CD4-positive, alpha-beta T cell (primary cell): ENCODE measurements around the gene SLC35D2. TPM values are rescaled to one million over a fixed set of nuclear protein-coding genes. Genes with fewer than 3 reads are reported as not detected.
A peak's percentile ranks its signal among the peaks of the same experiment; 100 is the strongest.

Experiments used
- ATAC-seq: fragments of 200-7000 bp; cut with Tn5 transposase; one replicate; pipeline ENCODE4 v1.10.0; 2022; ENCODE audit warnings: mild to moderate bottlenecking; ENCODE audit not compliant: poor library complexity
- CTCF ChIA-PET: fragments of 350-600 bp; sonication (Branson Sonifier 250); formaldehyde crosslinking; loops from one replicate; lab custom pipeline; 2021; ENCODE audit warnings: antibody characterized with exemption, inconsistent platforms; lab: Charles Lee
- POLR2A ChIA-PET: fragments of 350-600 bp; sonication (Branson Sonifier 250); formaldehyde crosslinking; loops from one replicate; lab custom pipeline; 2021; ENCODE audit warnings: antibody characterized with exemption, inconsistent platforms; lab: Charles Lee
- DNase-seq, 14 experiments: peaks; one replicate each; pipeline ENCODE4 v3.0.0-alpha.2; 2013 to 2020; ENCODE audit warnings: mixed read lengths in 2 of 14
- H3K27ac ChIP-seq, 2 donors: one replicate each; pipeline versions ENCODE4 v1.5.1 to v1.7.0; 2013; ENCODE audit warnings: low read length in 2 of 2, low read depth in 1 of 2, mild to moderate bottlenecking in 1 of 2
- H3K27me3 ChIP-seq, 2 experiments: 1 replicate in 1 of 2; 2 replicates in 1 of 2; pipeline versions ENCODE4 v1.6.1 to v1.7.0; 2013; ENCODE audit warnings: low read length in 2 of 2, control low read depth in 1 of 2, mild to moderate bottlenecking in 1 of 2, moderate library complexity in 1 of 2; ENCODE audit not compliant: insufficient read depth in 2 of 2, control insufficient read depth in 1 of 2
- H3K36me3 ChIP-seq: one replicate; pipeline ENCODE4 v1.6.1; 2013; ENCODE audit warnings: low read length, control low read depth; ENCODE audit not compliant: insufficient read depth
- H3K4me1 ChIP-seq: one replicate; pipeline ENCODE4 v1.6.1; 2013; ENCODE audit warnings: low read length, control low read depth; ENCODE audit not compliant: insufficient read depth
- H3K4me3 ChIP-seq: one replicate; pipeline ENCODE4 v1.5.1; 2013; ENCODE audit warnings: mild to moderate bottlenecking, low read length, moderate library complexity
- H3K9me3 ChIP-seq, 2 experiments: 1 replicate in 1 of 2; 2 replicates in 1 of 2; pipeline versions ENCODE4 v1.6.1 to v1.7.0; 2013; ENCODE audit warnings: low read length in 2 of 2, mild to moderate bottlenecking in 2 of 2, control low read depth in 1 of 2, moderate library complexity in 1 of 2; ENCODE audit not compliant: control insufficient read depth in 1 of 2, insufficient read depth in 1 of 2
- H3K27ac Mint-ChIP-seq: one replicate; pipeline ENCODE4 v1.8.0; 2020; ENCODE audit warnings: mixed read lengths
- H3K27me3 Mint-ChIP-seq: one replicate; pipeline ENCODE4 v1.8.0; 2021; ENCODE audit warnings: mixed read lengths
- H3K36me3 Mint-ChIP-seq: one replicate; pipeline ENCODE4 v1.8.0; 2021; ENCODE audit warnings: low read depth, mixed read lengths
- H3K4me1 Mint-ChIP-seq: one replicate; pipeline ENCODE4 v1.8.0; 2021; ENCODE audit warnings: low read depth, mixed read lengths
- H3K4me3 Mint-ChIP-seq: one replicate; pipeline ENCODE4 v1.8.0; 2020; ENCODE audit warnings: mild to moderate bottlenecking, mixed read lengths
- H3K9me3 Mint-ChIP-seq: one replicate; pipeline ENCODE4 v1.8.0; 2020; ENCODE audit warnings: mixed read lengths
- CTCF ChIP-seq: fragments of 200-600 bp; IDR thresholded peaks from one replicate; pipeline ENCODE4 v1.8.0; 2022; ENCODE audit warnings: antibody characterized with exemption, mild to moderate bottlenecking
- intact Hi-C, 2 experiments: fragments of 100-400 bp; cut with DNase I in 1 of 2; cut with micrococcal nuclease in 1 of 2; formaldehyde crosslinking; loops; one replicate each; pipeline versions ENCODE4 v1.15.1 to v1.9.0; 2023 to 2025; cut with DNase I, micrococcal nuclease
- polyA plus RNA-seq, 2 donors: library from polyadenylated mRNA; unstranded; fragments of 120-200 nt; gene quantifications; one replicate each; pipeline ENCODE4 v1.2.1, GENCODE V29; 2013
- total RNA-seq, 174 experiments: library from RNA in 2 of 174; stranded (reverse) in 2 of 174; gene quantifications; one replicate each; pipeline ENCODE4 v1.2.3 and lab custom pipeline; 2021 to 2026

SLC35D2 gene
- total RNA-seq (10 to 100 TPM; 13.2 to 14.7 TPM), total RNA-seq (lab: John Stamatoyannopoulos, UW) (0.16 to 9.3 (median 3.9) reads per million in 172 experiments)
- 26.4 TPM for polyA plus RNA-seq (2013, experiment 1 of 2)
- polyA plus RNA-seq (2013, experiment 2 of 2): 25.1 TPM

GRCh38 chr9:96383165-96383942 is at the start of gene SLC35D2:
TSS of gene SLC35D2 (minus strand) at chr9:96383711. CDS start at chr9:96383634, 77 bp downstream.
- POLR2A ChIA-PET: interaction anchor here (1.0 to 1.7 kb wide), 5 partner anchors 15 to 68 kb away, joined by 3 to 7 read pairs (median 5); partner anchors contain the start of gene ZNF367
- Histone ChIP-seq H3K27ac (no peak within 1 kb of the TSS), H3K27me3 (no peaks in the 10 kb centered on the region), H3K9me3 (no peaks in the 10 kb centered on the region), H3K4me3 (peak within 1 kb of the TSS; percentile 54), H3K4me1 (peaks cover 28% of the 10 kb centered on the region), H3K36me3 (peaks cover 4% of the 10 kb centered on the region)
- H3K27me3 Mint-ChIP-seq: no peaks in the 10 kb centered on the region
- no peak for TF ChIP-seq CTCF
- H3K27ac Mint-ChIP-seq: peak within 1 kb of the TSS; percentile 84
- CTCF ChIA-PET: interaction anchor here (0.7 to 1.7 kb wide), 2 partner anchors 10 to 66 kb away, joined by 3 to 4 read pairs; partner anchors contain the start of gene HABP4
- intact Hi-C loops: loop anchor here (5.0 kb wide), 2 partner anchors 34 to 69 kb away; partner anchors contain the start of genes ZNF367 (in 2 of the 2) and HABP4 (in 1 of the 2)
- DNase-seq (peak in 6 of 14 experiments; percentile 4 to 45 (median 21)), ATAC-seq (peak; percentile 48)
- peaks cover 5% of the 10 kb centered on the region for H3K36me3 Mint-ChIP-seq
- H3K4me1 Mint-ChIP-seq: peaks cover 27% of the 10 kb centered on the region
- H3K4me3 Mint-ChIP-seq: peak within 1 kb of the TSS; percentile 90
- no peaks in the 10 kb centered on the region for H3K9me3 Mint-ChIP-seq

DNA sequence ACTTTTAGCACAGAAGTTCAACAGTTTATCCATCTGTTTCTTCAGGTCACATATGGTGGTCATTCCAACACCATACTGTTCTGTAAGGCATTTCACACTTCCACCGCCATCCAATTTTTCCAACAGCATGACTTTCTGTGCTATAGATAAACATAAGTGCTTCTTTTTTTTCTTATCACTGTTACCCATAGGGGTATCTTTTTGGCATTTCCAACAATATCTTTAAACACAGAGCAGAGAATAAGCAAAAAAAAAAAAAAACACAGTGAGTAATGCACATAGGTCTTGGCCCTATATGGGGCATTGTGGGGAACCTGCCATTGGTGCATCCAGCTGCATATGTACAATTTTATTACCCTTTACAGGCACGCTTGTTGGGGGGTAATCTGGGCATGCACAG is 46.9 kb upstream of the SLC35D2 start:
- ATAC-seq: no peak
- Histone ChIP-seq H3K4me3 (no peak overlapping the region), H3K4me1 (no peaks in the 10 kb centered on the region), H3K27me3 (no peaks in the 10 kb centered on the region), H3K27ac (no peak overlapping the region), H3K36me3 (no peaks in the 10 kb centered on the region), H3K9me3 (no peaks in the 10 kb centered on the region)
- Mint-ChIP-seq H3K27ac (no peak overlapping the region), H3K4me1 (no peaks in the 10 kb centered on the region), H3K27me3 (no peaks in the 10 kb centered on the region), H3K4me3 (no peak overlapping the region), H3K9me3 (no peaks in the 10 kb centered on the region), H3K36me3 (no peaks in the 10 kb centered on the region)
- intact Hi-C loops: no loop called here
- no peak for TF ChIP-seq CTCF
- no peak for DNase-seq
- ChIA-PET CTCF (no interaction called here), POLR2A (no interaction called here)

DNA sequence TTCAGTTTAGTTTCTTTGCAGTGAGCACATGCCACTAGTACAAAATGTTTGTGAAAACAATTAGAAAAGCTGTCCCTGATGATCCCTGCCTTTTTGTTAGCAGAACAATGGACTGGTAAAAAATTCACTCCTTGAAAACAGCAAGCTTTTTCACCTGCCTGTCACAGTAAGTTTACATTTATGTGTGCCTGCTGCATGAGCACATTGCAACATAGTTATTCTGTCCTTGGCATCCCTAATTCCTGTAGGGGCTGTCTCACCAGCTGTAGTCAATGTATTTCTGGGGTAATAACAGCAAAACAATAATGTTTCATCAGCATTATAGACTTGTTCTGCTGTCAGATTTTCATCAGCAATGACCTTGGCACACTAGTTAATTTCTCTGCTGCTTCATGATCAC is 46.2 kb upstream of the SLC35D2 start:
- ATAC-seq (no peak), DNase-seq (no peak)
- H3K9me3 Mint-ChIP-seq: no peaks in the 10 kb centered on the region
- POLR2A ChIA-PET: no interaction called here
- no peak overlapping the region for H3K4me3 Mint-ChIP-seq
- H3K36me3 Mint-ChIP-seq: no peaks in the 10 kb centered on the region
- H3K9me3 ChIP-seq: no peaks in the 10 kb centered on the region
- H3K27me3 ChIP-seq: no peaks in the 10 kb centered on the region
- intact Hi-C loops: no loop called here
- no peak overlapping the region for H3K4me3 ChIP-seq
- no peaks in the 10 kb centered on the region for H3K4me1 Mint-ChIP-seq
- H3K27ac ChIP-seq: no peak overlapping the region
- H3K27ac Mint-ChIP-seq: no peak overlapping the region
- TF ChIP-seq CTCF: no peak
- no peaks in the 10 kb centered on the region for H3K4me1 ChIP-seq
- no peaks in the 10 kb centered on the region for H3K27me3 Mint-ChIP-seq
- no peaks in the 10 kb centered on the region for H3K36me3 ChIP-seq
- CTCF ChIA-PET: no interaction called here
